Upper lobe of right lung (tissue), 1 donor: ENCODE data around the gene SHANK1. TPM values are rescaled to one million over a fixed set of nuclear protein-coding genes. Genes with fewer than 3 reads are reported as not detected.

ENCODE experiments used
- ATAC-seq: fragments of 200-7000 bp; cut with Tn5 transposase; one replicate; pipeline ENCODE4 v1.9.1; 2020; ENCODE audit warnings: mild to moderate bottlenecking, moderate library complexity
- DNase-seq: peaks from one replicate; pipeline ENCODE4 v3.0.0-alpha.2; 2020
- H3K27ac ChIP-seq: fragments of 200-600 bp; one replicate; pipeline ENCODE4 v1.8.0; 2022
- H3K27me3 ChIP-seq: fragments of 200-600 bp; one replicate; pipeline ENCODE4 v1.8.0; 2022; ENCODE audit warnings: mild to moderate bottlenecking
- H3K36me3 ChIP-seq: fragments of 200-600 bp; one replicate; pipeline ENCODE4 v1.8.0; 2022
- H3K4me1 ChIP-seq: fragments of 200-600 bp; one replicate; pipeline ENCODE4 v1.8.0; 2022
- H3K4me3 ChIP-seq: fragments of 200-600 bp; one replicate; pipeline ENCODE4 v1.8.0; 2022; ENCODE audit warnings: mild to moderate bottlenecking
- H3K9me3 ChIP-seq: fragments of 200-600 bp; one replicate; pipeline ENCODE4 v1.8.0; 2022
- intact Hi-C: fragments of 100-400 bp; cut with DNase I; formaldehyde crosslinking; loops from one replicate; pipeline ENCODE4 v1.11.0; 2022
- total RNA-seq: library from RNA; stranded (reverse); fragmentation: NEBNext Ultra II Directional; extraction: Animal tissue kit (Norgen Biotek cat#: 25700); gene quantifications from one replicate; pipeline ENCODE4 v1.2.1, GENCODE V29; 2021
- TF ChIP-seq, protein P1 (sequence below): fragments of 200-600 bp; IDR thresholded peaks from one replicate; pipeline ENCODE4 v1.8.0; 2022; ENCODE audit warnings: antibody characterized with exemption
- donor health status: DM: no; HTN: yes; CAD: no; lungs with severe emphysema.

Gene SHANK1
- total RNA-seq, 1 donor from 2014 or later, result 0.35 TPM

DNA sequence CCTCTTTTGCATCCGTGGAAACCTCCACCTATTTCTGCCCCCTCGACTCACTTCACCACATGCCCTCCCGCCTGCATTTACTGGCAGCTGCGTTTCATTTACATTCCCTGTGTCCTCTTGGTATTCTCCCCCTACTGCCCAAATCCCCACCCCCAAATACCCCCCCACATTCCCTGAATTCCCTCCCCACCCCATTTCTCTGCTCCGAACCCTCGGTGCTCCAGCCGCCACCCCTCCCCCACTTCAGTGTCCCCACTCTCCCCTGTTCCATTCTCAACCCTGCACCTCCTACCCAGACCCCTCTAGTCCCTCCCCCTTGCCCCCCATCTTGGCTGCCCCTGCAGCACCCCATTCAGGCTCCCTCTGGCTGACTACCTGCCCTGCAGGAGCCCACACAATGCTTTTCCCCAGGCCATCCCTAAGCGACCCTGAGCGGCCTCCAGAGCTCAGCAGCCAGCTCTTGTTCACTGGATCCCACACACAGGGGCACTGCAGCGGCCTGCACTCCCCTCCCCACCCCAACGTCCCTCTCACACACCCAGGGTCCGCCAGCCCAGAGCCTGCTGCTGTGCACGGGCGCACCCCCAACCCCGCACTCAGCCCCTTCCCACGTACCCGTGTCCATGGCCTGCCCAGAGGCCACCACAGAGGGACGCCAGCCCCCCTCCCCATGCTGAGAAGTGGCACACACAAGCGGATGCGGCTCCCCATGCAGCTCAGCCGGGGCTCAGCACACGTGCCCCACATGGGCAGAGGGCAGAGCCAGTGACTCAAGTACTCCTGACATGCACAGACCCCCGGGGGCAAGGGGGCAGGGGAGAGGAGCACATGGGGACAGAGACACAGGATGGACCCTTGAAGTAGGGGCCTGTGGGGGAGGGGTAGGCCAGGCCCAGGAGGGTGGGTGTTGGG is 26.3 kb downstream of the SHANK1 start:
- Histone ChIP-seq H3K4me1 (no peaks in the 10 kb centered on the region), H3K9me3 (no peaks in the 10 kb centered on the region), H3K27me3 (peaks cover 35% of the 10 kb centered on the region), H3K4me3 (no peak overlapping the region), H3K27ac (no peak overlapping the region), H3K36me3 (no peaks in the 10 kb centered on the region)
- DNase-seq (no peak), ATAC-seq (no peak)
- intact Hi-C loops, result no loop called here
- TF ChIP-seq, protein P1, sequence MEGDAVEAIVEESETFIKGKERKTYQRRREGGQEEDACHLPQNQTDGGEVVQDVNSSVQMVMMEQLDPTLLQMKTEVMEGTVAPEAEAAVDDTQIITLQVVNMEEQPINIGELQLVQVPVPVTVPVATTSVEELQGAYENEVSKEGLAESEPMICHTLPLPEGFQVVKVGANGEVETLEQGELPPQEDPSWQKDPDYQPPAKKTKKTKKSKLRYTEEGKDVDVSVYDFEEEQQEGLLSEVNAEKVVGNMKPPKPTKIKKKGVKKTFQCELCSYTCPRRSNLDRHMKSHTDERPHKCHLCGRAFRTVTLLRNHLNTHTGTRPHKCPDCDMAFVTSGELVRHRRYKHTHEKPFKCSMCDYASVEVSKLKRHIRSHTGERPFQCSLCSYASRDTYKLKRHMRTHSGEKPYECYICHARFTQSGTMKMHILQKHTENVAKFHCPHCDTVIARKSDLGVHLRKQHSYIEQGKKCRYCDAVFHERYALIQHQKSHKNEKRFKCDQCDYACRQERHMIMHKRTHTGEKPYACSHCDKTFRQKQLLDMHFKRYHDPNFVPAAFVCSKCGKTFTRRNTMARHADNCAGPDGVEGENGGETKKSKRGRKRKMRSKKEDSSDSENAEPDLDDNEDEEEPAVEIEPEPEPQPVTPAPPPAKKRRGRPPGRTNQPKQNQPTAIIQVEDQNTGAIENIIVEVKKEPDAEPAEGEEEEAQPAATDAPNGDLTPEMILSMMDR, result no peak

DNA sequence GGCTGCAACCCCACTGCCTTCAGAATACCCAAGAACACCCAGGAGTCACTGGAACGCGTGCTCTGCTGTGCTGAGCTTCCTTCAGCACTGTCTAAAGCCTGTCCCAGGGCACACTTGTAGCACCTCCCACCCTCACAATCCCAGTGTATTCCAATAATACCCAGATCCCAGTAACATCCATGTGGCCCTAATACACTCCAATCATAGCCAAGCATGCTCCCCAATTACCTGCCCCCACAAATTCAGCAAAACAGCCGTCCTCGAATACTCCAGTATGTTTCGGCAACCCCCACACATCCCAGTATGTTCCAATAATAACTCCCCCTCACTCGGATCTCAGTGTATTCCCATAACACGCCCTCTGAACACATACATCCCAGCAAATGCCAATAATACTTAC is 29.2 kb downstream of the SHANK1 start:
- TF ChIP-seq, protein P1, result no peak
- H3K36me3 ChIP-seq, result no peaks in the 10 kb centered on the region
- no peaks in the 10 kb centered on the region for H3K4me1 ChIP-seq
- no peak overlapping the region for H3K4me3 ChIP-seq
- no peak for ATAC-seq
- no peak overlapping the region for H3K27ac ChIP-seq
- intact Hi-C loops, result no loop called here
- peaks cover 53% of the 10 kb centered on the region for H3K27me3 ChIP-seq
- no peak for DNase-seq
- no peaks in the 10 kb centered on the region for H3K9me3 ChIP-seq

DNA sequence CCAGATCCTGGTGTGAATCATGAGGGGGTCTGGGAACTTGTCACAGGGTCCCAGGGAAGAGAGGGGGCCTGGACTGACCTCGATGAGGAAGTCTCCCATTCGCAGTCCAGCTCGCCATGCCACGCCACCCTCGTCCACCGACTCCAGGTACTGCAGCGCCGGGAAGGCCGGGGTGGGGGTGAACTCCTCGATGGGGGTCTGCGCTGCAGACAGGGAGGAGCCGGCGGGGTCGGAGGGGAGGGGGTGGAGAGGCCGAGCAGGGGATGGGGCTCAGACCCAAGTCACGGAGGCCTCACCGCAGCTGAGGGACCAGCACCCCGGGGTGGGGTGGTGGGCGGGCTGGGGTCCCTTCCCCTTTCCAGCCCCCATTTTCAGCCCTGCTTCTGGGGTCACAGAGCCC is 30.8 kb downstream of the SHANK1 start:
- DNase-seq (no peak), ATAC-seq (no peak)
- Histone ChIP-seq H3K36me3 (no peaks in the 10 kb centered on the region), H3K4me3 (no peak overlapping the region), H3K4me1 (no peaks in the 10 kb centered on the region), H3K9me3 (no peaks in the 10 kb centered on the region), H3K27me3 (peaks cover 51% of the 10 kb centered on the region), H3K27ac (no peak overlapping the region)
- TF ChIP-seq, protein P1, result no peak
- intact Hi-C loops, result no loop called here

DNA sequence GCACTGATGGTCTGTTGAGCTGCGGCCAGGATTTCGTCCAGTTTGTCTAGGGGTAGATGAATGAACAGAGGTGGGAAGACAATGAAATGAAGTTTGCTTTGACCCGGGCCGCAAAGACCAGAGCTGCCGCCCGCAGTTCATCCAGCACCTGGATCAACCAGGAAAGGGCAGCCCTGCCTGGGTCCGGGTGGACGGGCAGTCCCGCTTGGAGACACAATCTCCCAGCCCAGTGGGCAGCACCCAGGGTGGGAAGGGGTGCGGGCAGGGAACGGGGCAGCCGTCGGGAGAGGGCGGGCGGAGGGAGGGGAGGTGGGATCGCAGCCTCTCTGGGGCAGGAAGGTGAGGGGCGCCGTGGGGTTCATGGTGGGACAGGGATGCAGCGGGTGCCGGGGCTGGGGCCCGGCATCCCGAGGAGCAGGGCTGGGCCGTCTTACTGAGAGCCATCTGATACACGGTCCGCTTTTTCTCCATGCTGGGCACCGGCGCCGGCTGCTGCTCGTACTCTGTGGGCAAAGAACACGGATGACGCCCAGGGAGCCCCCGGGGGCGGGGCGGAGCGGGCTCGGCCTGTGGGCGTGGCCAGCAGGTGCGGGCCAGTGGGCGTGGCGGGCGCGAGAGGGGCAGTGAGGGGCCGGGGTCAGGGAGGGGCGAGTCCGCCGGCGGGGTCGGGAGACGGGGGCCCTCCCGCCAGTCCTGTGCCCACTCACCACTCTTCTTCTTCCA is 33.1 kb downstream of the SHANK1 start:
- Histone ChIP-seq H3K36me3 (no peaks in the 10 kb centered on the region), H3K27ac (no peak overlapping the region), H3K27me3 (peaks cover 39% of the 10 kb centered on the region), H3K4me3 (no peak overlapping the region), H3K4me1 (no peaks in the 10 kb centered on the region), H3K9me3 (no peaks in the 10 kb centered on the region)
- intact Hi-C loops, result no loop called here
- DNase-seq (no peak), ATAC-seq (no peak)
- TF ChIP-seq, protein P1, result no peak

DNA sequence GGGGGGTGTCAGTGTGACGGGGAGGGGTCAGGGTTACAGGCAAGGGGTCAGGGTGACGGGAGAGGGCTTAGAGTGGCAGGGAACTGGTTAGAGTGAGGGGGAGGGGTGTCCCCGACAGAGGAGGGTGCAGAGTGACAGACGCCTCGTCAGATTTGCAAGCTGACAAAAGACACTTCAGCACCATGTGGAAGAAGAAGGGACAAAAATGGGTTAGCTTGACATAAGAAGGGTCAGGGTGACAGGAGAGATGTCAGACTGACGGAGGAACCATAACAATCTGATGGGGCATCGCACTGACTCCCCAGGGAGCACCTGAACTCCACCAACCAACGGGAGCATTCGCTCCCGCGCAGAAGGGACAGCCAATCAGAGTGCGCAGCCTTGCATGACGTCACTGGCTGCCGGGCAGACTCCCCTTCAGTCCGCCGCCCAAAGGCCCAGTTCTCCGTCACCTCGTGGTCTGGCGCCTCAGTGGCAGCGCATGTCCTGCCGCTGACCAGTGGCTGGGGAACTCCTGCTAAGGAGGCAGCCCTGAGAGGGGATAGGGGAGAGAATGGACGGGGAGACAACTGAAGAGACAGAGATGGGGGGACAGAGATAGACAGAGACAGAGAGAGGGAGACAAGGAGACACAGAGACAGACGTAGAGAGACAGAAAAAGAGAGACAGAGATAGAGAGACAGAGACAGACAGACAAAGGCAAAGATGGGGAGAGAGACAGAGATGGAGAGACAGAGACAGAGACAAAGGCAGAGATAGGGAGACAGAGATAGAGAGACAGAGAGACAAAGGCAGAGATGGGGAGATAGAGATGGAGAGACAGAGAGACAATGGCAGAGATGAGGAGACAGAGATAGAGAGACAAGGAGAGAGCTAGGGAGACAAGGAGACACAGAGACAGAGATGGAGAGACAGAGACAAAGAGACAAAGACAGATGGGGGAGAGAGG is 40.2 kb downstream of the SHANK1 start:
- DNase-seq (peak; percentile 89), ATAC-seq (peak; percentile 95)
- Histone ChIP-seq H3K9me3 (no peaks in the 10 kb centered on the region), H3K36me3 (no peaks in the 10 kb centered on the region), H3K4me3 (no peak overlapping the region), H3K4me1 (no peaks in the 10 kb centered on the region), H3K27me3 (peaks cover 8% of the 10 kb centered on the region), H3K27ac (no peak overlapping the region)
- TF ChIP-seq, protein P1, result no peak
- intact Hi-C loops, result no loop called here
